ENCODE data around the gene SULF2.

The SULF2 gene

GRCh38 chr20:47711046-47711752 is 74.1 kb downstream of the SULF2 start:
- DNase-seq (ENCODE audit: low read depth, low spot score), result no peak

DNA sequence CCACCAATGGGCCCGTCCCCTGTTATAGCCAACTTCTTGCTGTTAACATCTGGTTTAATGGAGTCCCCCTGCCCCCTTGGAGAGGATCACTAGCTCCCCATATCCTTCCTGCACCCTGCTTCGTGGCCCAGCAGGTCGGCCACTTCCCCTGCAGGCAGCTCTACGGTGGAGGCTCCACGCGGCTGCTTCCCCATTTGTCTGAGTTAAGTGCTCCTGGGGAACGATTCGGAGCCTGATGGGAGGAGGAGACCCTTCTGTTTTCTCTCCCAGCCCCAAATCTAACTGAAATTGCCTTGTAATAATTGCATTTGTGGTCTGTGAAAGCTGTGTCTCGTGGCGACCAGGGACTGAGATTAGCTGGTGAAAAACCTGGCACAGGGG is 74.6 kb downstream of the SULF2 start:
- no peak for DNase-seq (ENCODE audit: low read depth, low spot score)

DNA sequence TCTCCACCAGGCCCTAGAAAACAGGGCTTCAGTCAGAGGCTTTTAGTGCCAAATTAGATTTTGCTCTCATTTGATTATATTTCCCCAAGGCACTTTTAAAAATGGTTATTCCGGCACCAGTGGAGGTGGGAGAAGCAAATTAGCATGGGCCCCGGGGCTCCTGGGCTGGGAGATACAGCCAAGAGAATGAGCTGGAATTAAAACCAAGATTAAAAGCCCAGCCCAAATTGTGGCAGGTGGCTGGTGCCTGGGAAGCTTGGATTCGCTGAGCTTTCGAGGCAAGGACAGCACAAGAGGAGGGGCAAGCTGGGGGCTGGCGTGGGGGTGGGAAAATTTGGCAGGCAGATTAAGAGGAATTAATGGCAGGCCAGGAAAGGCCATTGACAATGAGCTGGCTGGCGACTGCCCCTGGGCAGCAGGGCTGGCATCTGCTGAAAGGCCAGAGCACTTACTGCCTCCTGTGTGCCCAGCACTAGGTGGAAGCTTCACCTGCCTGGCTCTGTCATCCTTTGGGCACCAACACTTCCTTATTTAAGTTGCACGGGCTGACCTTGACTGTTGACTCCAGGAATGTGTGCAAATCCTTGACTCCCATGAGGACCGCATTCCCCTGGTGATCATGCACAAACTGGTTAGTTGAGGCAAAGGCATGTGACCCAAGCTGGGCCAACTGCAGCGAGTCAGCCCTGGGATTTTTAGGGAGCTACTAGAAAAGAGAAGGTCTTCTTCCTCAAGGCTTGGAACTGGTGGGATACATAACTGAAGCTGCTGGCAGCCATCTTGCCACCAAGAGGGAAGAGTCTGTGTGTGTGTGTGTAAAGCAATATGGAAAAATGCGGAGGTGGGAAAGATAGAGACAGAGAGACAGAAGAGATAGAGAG is 76.1 kb downstream of the SULF2 start:
- DNase-seq (ENCODE audit: low read depth, low spot score), result no peak

DNA sequence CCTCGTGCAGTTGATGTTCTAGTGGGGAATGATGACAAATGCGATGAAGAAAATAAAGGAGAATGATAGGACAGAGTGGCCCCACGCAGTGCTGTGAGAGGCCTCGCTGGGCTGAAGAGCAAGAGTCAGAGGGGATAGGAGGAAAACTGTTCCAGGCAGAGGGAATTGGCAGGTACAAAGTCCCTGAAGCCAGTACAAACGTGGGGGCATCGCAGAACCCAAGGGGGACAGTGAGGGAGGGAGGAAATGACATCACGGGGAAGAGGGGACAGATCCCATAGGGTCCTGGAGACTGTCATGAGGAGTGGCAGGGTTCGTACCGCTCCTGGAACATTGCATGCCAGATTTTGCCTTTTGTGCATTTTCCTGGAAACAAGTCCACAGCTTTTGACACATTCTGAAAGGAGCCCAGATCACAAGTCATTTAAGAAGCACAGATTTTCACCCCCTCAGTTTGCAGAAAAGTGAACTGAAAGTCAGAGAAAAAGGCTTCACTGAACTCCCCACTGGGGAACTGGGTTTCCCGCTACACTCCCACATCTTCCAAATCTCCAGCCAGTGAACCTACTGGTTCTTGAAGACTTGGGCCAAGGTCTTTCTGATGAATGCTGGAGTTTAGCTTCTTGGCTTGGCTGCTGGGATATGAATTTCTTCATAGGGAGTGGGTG is 77.0 kb downstream of the SULF2 start:
- no peak for DNase-seq (ENCODE audit: low read depth, low spot score)

GRCh38 chr20:47706345-47706744 is 78.9 kb downstream of the SULF2 start:
- DNase-seq (ENCODE audit: low read depth, low spot score), result no peak

- DNase-seq (ENCODE audit: low read depth, low spot score), result no peak
These were observed 79.8 kb downstream of the SULF2 start for GRCh38 chr20:47705497-47705856.

GRCh38 chr20:47704746-47705496 is 80.4 kb downstream of the SULF2 start:
- DNase-seq (ENCODE audit: low read depth, low spot score), result no peak

- DNase-seq (ENCODE audit: low read depth, low spot score), result no peak
These were observed 81.5 kb downstream of the SULF2 start for GRCh38 chr20:47703748-47704147.

DNA sequence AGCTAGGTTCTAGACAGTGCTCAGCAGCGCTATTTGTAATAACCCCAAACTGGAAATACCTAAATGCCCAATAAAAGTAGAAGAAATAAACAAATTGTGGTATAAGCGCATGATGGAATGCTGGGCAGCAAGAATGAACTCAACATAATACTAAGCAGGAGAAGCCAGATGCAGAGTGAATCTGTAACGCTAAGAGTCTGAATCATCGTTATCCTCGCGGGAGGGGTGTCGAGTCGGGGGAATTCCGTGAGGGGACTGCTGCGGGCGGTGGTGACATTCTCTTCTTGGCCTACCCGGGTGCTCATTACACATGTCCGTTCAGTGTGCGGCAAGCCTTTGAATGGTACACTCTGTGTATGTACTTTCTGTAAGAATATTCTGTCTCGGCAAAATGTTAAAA is 83.7 kb downstream of the SULF2 start:
- no peak for DNase-seq (ENCODE audit: low read depth, low spot score)

GRCh38 chr20:47700327-47700726 is 85.0 kb downstream of the SULF2 start:
- DNase-seq (ENCODE audit: low read depth, low spot score), result no peak

DNA sequence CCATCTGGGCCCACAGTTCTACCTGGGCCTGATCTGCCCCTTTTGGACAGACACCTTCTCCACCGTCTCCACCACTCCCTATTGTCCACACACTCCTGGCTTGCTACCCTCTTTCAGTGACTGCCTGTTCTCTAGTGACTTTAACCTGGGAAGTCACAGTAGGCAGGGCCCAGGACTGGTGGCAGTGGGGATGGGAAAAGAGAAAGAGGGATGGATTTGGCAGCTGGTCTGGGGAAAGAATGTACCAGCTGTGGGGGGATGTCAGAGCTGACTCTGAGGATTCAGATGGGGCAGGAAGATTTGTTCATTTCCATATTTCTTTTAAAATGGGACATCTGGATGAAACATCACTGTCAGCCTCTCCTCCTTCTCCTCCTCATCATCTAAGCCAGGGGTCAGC is 85.5 kb downstream of the SULF2 start:
- no peak for DNase-seq (ENCODE audit: low read depth, low spot score)

DNA sequence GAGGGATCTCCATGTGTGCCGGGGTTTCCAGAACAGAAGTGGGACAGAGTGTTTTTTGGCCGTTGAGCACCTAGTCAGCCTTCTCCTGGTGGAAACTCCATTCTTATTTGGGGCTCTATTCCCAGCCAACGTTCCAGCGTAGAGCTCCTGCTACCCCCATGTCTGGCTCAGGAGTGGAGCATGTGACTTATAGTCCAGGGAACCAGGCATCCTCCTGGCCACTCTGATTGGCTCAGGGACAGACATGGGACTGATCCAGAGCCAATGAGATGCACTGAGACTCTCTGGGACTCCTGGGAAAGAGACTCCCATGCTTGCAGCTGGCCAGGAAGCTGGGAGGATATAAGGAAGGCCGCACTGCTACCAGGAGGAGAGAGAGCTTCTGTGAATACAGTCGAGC is 87.1 kb downstream of the SULF2 start:
- DNase-seq (ENCODE audit: low read depth, low spot score), result no peak

GRCh38 chr20:47696856-47697255 is 88.4 kb downstream of the SULF2 start:
- DNase-seq (ENCODE audit: low read depth, low spot score), result no peak

GRCh38 chr20:47694021-47694818 is 91.1 kb downstream of the SULF2 start:
- no peak for DNase-seq (ENCODE audit: low read depth, low spot score)

DNA sequence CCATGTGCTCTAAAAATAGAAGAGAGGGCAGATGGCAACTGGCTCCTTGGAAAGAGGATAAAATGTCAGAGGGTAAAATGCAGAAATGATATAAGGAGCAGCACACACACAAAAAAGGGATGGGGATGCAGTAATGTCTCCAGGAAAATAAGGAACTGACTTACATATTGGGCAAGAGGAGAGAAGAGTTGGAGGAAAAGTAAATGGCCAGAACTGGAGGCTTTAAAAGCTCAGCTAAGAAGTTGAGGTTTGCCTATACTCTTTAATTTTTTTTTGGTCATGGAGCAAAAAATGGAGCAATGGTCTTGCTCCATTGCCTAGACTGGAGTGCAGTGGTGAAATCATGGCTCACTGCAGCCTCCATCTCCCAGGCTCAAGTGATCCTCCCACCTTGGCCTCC is 93.7 kb downstream of the SULF2 start:
- no peak for DNase-seq (ENCODE audit: low read depth, low spot score)

- DNase-seq (ENCODE audit: low read depth, low spot score), result no peak
These were observed 95.5 kb downstream of the SULF2 start for GRCh38 chr20:47689731-47690130.

DNA sequence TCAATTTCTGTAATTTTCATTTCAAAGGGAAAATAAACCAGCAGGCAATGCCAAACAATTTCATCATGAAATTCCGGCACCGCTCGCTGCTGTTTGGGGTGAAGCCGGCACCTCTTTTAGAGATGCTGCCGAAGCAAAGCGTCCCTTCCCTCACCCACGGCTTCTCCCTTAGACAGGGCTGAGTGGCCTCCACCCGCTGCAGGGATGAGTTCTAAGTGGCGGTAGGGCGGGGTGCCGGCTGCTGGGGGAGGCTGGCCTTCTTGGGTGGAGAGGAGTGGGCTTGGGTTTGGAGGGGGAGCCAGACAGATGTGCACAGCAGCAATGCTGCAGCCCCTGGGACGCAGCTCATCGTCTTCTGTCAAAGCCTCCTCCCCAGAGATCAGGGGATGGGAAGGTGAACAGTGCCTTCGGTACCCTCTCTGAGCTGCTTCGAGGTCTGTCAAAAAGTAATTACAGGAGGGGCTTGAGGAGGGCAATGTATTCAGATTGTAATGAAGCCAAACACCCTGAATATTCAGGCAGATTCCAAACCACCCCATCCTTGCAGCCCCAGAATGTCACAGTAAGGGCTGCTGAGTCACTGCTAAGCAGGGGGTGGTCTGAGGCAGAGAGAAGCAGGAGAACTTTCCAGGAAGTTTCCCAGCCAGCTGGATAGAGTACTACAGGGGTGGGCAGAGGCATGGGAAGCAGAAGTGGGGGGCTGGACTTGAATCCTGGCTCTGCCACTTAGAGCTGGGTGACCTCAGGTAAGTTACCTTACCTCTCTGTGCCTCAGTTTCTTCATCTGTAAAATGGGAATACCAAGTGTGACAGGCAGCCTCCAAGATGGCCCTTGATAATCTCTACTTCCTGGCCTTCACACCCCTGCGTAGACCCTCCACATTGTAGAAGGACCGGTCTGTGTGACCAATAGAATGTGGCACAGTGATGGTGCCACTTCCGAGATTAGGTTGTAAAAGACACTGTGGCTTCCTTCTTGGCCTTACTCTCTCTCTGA is 96.6 kb downstream of the SULF2 start:
- DNase-seq (ENCODE audit: low read depth, low spot score), result no peak

DNA sequence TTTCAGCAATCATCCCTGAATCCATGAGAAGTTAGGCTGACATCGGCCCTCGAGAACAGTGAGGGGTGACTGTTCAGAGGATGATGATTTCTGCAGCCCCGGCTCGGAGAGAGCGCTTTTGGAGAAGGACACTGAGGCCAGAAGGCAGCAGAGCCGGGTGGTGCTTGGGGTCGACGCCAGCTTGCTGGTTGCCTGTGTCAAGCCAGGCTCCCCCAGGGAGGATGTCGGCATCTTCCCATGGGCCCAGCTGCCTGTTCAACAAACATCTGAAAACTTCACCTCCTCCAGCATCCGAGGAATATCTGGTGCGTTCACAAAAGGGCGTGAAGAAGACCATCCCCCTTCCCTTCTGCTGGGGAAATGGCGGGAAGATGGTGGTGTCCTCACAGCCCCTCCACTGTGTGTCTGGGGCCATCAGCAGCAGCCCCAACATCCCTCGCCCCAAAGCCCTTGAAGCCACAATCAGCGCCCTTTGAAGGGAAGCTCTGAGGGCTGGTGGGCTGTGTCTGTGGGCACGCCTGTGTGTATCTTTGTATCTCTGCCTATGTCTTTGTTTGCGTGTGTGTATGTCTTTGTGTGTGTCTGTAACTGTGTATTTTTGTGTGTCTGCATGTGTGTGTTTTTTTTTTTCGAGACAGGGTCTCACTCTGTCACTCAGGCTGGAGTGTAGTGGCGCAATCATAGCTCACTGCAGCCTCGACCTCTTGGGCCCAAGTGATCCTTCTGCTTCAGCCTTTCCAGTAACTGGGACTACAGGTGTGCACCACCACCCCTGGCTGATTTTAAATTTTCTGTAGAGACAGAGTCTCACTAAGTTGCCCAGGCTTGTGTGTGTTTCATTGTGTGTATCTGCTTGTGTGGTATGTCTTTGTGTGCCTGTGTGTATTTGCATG is 97.9 kb downstream of the SULF2 start:
- DNase-seq (ENCODE audit: low read depth, low spot score), result no peak

GRCh38 chr20:47686545-47686944 is 98.7 kb downstream of the SULF2 start:
- DNase-seq (ENCODE audit: low read depth, low spot score), result peak; percentile 55
